T follicular helper cell (primary cell): ENCODE data around the gene ORM2.
A peak's percentile ranks its signal among the peaks of the same experiment; 100 is the strongest.
"Not testable (repeated sequence)": the region's sequence is repeated elsewhere in the genome, so short reads cannot be mapped to it uniquely, and the experiment has no call there.

Experiments used
- DNase-seq: peaks from one replicate; pipeline ENCODE4 v3.0.0-alpha.2; 2020; ENCODE audit warnings: low read depth
- total RNA-seq, 2 experiments: gene quantifications; one replicate each; lab custom pipeline; 2026; lab: John Stamatoyannopoulos, UW

ORM2 gene
- total RNA-seq: 0 reads per million in 2 experiments

- not testable (repeated sequence) for DNase-seq
These were observed at the start of gene ORM2 for GRCh38 chr9:114329625-114330022. ORM2 (plus strand) TSS chr9:114329869; CDS start chr9:114329905, 36 bp downstream.

DNA sequence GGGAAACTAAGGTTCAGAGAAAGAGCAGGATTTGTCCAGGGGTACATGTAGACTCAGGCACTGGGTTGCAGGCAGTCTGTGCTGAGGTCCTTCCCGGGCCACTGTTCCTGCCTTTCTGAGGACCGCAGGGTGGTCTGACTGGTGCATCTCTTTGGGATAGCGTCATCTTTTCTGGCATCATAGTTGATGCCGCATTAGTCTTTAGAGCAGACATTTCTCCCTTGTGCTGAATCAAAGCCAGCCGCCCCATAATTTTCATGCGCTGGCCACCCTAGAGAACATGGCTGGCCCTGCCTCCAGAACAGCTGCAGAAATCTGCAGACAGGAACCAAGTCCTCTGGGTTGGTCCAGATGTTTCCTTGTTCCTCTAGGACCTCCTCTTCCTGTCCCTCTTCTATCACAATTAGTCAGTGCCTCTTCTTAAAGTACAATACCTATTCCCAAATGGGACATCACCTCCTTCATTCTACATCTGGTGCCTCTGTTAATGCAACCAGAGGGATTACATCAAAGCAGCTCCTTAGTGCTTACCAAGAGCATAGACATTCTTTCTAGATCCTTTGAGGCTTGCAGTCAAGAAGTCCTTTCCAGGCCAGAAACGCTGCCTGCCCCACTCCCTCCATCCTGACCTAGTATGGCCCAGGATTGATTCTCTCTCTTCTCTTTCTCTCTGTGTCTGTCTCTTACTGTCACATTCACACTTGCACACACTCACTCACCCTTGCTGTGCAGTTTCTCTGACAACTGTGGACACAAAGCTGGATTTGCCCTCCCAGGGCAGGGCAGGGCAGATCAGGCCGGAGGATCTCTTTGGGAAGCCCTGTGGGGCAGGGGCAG, 48.8 kb upstream of the ORM2 start:
- no peak for DNase-seq

DNA sequence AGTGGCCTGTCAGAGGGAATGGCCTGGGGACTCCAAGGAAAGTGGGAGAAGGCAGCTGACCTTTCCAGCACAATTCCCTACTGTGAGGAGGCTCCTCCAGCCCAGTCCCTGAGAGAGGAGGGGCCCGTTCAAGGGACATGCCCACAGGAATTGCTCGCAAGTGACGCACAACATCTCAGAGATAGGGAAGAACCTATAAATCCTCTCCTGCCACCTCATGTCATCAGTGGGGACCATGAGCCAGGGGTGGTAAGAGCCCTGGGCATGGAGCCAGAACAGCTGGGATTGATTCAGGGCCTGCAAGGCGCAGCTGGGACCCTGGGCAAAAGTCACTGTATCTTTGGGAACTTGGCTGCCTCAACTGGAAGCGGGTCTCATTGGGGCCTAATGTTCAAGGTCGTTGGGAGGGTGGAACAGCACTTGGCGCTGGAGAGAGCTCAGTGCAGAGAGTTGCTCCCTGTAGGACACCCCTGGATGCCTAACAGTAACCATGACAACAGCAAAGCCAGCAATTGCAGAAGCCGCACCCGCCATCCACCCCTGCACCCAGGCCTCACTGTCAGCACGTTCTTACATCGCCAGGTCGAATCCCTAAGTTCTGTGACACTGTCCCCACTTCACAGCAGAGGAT, 48.1 kb upstream of the ORM2 start:
- DNase-seq: no peak

GRCh38 chr9:114282104-114282485, 47.6 kb upstream of the ORM2 start:
- no peak for DNase-seq

DNA sequence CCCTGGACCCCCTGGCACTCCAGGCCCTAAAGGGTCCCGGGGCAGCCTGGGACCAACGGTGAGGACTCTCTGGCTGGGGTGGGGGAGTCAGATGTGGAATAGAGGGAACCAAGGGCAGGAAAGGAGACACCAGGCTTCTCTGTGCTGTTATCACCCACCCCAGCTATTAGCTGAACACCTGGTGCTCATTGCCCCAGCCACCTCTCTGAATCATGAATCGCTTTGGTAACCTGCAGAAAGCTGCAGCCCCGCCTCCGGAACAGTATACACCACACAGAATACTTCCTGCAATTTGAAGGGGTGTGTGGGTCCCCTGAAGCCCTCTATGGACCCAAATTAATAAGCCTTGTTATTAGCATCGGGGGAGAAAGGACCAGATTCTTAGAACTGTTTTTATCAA, 47.2 kb upstream of the ORM2 start:
- no peak for DNase-seq

GRCh38 chr9:114282926-114283325, 46.7 kb upstream of the ORM2 start:
- DNase-seq: no peak

- no peak for DNase-seq
These were observed 46.0 kb upstream of the ORM2 start for GRCh38 chr9:114283551-114284111.

- no peak for DNase-seq
These were observed 45.2 kb upstream of the ORM2 start for GRCh38 chr9:114284316-114285060.

GRCh38 chr9:114285166-114285867, 44.4 kb upstream of the ORM2 start:
- no peak for DNase-seq

- DNase-seq: no peak
These were observed 43.5 kb upstream of the ORM2 start for GRCh38 chr9:114286146-114286679.

DNA sequence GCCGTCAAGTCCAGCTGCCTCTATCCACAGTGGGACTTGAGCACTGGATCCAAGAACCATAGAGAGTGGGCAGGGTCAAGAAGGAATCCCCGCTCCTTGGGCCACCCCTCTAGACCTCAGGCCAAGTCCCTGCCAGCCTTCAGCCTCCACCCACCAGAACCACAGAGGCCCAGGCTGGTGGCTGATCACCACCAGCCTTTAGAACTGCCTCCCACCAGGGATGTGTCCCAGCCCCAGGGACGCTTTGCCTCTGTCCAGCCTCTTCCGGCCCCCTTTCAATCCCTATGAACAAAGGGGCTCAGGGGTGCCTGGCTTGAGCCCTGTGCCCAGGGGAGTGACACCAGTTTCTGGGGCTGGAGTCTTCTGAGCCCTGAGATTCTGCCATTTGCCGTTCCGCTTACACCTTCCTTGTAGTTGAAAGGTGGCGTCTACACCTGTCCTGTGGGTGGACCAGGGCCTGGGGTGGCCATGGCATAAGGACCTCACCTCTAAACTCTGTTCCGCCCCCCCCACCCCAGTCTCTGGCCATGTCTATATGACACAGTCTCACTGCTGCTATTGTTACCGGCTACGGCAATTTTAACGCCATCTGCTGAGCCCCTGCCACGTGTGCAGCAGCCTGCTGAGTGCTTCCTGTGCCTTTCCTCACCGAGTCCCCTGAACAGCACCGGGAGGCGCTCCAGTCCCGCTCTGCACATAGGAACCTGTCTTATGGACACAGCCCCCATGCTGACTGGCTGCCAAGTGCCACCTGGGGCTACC, 42.5 kb upstream of the ORM2 start:
- DNase-seq: no peak

DNA sequence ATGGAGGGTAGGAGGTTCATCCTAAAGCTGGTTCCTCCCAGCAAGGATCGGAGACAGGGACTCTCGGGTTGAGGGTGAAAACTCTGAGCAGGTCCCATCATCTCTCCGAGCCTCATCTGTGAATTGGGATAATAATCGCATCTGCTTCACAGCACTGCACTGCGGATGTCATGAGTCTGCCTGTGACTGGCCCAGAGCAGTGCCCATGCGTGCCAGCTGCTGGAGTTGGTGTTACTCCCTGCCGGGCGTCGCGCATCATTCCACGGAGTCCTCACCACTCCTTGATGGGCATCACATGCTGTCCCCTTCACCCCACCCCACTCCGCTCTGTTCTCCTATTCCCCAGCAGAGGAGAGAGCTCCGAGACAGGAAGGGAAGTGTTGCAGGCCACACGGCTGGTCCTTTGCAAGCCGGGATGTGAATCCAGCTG, 41.9 kb upstream of the ORM2 start:
- DNase-seq: no peak

DNA sequence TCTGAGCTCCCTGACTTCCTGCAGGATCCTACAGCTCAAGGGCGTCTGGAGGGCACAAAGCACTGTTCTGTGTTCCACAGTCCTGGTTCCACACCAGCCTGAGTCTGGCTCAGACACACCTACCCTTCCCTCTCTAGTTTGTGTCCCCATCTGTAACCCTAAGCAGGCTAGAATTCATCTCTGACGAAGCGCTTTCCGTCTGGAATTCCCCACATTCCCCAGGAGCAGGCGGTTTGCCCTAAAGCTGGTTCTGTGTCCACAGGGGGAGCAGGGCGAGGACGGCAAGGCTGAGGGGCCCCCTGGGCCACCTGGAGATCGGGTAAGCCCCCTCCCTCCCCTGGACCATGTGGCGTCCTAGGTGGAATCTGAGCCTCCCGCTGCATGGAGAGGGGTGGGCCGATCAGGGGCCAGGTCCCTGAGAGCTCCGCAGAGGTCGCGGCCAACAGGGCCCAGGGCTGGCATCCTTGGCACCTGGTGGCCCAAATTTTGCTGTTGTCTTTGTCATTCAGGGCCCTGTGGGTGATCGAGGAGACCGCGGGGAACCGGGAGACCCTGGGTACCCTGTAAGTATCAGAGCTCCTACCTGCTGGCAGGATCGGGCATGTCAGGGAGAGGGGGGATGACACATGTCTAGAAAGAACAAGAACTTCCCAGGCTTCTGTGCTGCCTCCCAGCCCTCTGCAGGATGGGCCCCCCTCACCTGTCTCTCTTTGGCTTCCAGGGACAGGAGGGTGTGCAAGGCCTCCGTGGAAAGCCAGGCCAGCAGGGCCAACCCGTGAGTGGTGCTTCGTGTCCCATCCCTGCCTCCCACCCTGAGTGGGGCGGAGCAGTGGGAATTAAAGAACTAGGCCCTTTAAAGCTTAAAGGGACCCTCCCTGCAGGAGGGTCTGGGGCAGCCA, 41.2 kb upstream of the ORM2 start:
- no peak for DNase-seq

DNA sequence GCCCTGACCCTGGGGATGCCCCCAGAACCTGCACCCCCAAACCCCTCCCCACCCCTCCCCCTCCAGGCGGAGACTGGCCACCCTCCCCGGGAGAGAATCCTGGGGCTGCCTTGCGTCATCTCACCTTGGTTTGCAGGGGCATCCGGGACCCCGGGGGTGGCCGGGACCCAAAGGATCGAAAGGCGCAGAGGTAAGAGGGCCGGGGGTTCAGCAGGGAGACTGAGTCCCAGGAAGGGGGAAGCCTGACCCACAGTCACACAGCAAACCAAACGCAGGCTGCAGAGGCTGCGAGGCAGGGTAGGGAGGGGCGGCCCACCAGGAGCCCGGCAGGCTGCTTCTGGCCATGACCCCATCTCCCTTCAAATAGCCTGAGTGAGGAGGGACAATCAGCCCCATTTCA, 40.6 kb upstream of the ORM2 start:
- no peak for DNase-seq

DNA sequence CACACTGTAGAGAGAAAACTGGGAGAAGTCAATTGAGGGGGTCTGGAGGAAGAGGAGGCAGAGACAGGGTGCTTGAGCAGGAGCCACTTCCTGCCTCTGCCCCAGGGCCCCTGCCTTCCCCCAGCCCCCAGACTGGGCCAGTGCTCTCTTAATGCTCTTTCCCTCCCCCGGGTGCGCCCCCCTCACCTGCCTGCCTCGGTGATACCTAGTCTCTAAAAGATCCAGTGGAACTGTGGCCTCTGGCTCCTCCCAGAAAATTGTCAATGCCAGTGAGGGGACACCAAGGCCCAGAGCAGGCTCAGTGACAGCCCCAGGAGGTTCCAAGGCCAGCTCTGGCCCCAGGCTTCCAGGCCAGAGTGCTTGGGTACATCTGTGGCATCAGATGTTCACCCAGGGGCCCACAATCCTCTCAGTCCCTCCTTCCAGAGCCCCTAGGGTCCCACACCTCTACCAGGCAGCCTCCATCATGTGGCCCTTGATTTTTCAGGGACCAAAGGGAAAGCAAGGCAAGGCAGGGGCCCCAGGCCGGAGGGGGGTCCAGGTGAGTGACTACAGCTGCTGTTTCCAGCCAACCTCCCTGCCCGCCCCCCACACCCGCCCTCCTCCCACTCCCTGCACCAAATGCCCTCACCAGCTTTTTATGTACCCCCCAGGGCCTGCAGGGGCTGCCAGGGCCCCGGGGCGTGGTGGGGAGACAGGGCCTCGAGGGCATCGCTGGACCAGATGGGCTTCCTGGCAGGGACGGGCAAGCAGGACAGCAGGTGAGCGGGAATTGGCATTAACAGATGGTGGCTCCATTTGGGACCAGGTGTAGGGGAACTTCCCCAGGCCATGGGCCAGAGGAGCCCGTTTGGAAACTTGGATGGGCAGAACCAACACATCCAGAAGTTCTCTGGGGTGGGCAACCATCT, 39.8 kb upstream of the ORM2 start:
- DNase-seq: no peak

- no peak for DNase-seq
These were observed 39.1 kb upstream of the ORM2 start for GRCh38 chr9:114290561-114290986.

- DNase-seq: peak; percentile 52
These were observed 38.6 kb upstream of the ORM2 start for GRCh38 chr9:114291064-114291474.

GRCh38 chr9:114291886-114292590, 37.6 kb upstream of the ORM2 start:
- no peak for DNase-seq
